Right hindlimb (tissue), 1 donor: ENCODE measurements around the gene GNL2.
A peak's percentile ranks its signal among the peaks of the same experiment; 100 is the strongest.
"Not testable (repeated sequence)": the region's sequence is repeated elsewhere in the genome, so short reads cannot be mapped to it uniquely, and the experiment has no call there.

Source experiments
- DNase-seq: peaks from one replicate; pipeline ENCODE4 v3.0.0-alpha.2; 2018

GNL2 gene

DNA sequence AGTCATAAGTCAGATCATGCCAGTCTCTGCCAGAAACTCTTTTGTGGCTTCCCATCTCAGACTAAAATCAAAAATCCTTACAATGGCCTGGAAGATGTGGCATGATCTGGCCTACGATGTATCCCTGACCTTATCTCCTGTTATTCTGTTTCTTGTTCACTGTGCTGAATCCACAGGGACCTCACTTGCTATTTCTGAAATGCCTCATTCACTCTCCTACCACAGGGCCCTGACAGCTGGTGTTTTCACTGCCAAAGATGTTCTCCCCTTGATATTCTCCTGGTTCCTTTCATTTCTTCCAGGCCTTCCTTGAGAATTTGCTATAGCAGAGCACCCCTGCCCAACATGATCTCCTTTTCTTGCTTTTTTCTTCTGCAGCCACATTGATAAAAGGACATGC, 37.3 kb downstream of the GNL2 start:
- DNase-seq: no peak

DNA sequence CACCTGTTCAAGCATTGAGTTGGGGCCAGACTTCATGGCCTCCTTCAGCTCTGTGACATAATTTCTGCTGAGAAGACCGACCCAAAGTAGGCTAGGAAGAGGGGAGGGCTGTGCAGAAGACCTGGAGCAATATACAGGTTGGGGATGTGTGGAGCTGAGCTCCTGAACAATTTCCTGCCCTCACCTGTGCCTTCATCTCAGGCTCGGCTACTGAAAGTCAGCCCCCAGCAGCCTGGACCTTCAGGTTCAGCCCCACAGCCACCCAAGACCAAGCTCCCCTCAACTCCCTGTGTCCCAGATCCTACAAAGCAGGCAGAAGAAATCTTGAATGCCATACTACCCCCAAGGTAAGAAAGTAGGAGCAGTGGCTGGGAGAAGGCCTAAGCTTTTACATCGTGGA, 38.3 kb downstream of the GNL2 start:
- DNase-seq: no peak

DNA sequence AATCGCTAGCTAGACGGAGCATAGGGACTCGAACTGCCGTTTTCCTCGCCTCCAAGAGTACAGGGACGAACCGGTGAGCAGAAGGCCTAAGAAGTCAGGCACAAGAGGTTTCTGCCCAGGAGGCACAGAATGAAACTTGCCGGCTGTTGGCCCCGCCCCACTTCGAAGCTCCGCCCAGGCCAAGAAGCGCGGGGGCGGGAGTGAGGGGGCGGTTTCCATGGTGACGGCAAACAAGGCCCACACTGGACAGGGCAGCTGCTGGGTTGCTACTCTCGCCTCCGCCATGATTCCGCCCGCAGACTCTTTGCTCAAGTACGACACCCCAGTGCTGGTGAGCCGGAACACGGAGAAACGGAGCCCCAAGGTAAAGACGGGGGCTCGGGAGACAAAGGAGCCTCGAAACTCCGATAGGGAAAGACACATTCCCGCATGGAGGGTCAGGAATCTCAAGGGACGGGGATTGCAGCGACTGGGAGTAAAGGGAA, 39.0 kb downstream of the GNL2 start, which contains the start of gene DNALI1:
Gene DNALI1 (plus strand): TSS at position 229 of the 485 bp plus-strand sequence. CDS start 55 bp downstream, at position 284.
- peak; percentile 92 for DNase-seq

DNA sequence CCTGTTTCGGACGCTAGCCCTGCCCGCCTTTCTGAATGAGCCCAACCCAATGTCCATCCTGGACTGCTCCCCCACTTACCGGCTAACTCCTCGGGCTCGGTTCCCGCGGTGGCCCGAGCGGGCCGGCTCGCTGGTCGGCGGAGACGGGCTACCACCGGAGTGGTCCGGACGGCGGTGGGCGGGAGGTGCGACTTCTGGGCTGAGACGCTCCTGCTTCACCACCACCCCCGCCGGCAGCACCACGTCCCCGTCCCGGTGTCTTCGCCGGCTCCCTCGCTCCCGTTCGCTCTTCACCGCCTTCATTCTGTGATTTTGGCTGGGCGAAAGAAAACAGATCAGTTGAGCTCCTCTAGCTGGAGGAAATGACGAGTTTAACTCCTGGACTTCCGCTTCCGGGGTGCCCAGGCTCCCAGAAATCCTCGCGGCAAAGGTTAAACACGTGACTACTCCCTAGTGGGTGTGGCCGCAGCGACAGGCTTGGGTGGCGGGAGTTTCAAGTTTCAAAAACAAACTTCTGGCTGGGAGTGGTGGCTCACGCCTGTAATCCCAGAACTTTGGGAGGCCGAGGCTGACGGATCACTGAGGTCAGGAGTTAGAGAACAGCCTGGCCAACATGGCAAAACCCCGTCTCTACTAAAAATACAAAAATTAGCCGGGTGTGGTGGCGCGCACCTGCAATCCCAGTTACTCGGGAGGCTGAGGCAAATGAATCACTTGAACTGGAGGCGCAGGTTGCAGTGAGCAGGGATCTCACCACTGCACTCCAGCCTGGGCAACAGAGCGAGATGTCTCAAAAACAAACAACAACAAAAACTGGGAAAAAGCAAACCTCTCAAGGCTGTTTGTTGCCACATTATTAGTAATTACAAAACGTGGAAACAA, 41.6 kb downstream of the GNL2 start, which contains the start of gene SNIP1:
Gene SNIP1 (minus strand): TSS at position 367 of the 882 bp plus-strand sequence. CDS start 64 bp downstream, at position 303.
- peak; percentile 94 for DNase-seq

DNA sequence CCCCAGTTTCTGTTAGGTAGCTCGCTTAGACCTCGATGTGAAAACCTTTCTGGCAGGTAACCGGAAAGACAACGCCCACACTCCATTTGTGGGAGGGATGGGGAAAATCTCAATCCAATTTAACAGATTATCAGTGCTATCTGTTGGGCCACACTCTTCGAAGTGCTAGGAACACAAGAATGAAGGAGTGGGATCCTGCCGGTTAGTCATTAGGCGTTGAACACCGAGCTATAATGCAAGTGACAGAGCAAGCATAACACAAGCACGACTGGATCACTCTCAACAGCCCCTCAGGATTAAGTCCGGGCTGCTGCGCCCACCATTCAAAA, 42.2 kb downstream of the GNL2 start:
- no peak for DNase-seq

DNA sequence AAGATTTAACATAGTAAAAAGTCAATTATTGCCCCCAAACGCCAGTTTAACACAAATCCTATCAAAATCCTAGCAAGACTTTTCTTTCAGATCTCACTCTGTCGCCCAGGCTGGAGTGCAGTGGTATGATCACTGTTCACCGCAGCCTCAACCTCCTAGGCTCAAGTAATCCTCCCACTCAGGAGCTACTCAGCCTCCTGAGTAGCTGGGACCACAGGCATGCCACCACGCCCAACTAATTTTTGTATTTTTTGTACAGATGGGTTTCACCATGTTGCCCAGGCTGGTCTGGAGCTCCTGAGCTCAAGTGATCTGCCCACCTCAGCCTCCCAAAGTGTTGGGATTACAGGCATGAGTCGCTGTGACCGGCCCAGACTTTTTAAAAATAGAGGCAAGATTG, 46.4 kb downstream of the GNL2 start:
- no peak for DNase-seq

DNA sequence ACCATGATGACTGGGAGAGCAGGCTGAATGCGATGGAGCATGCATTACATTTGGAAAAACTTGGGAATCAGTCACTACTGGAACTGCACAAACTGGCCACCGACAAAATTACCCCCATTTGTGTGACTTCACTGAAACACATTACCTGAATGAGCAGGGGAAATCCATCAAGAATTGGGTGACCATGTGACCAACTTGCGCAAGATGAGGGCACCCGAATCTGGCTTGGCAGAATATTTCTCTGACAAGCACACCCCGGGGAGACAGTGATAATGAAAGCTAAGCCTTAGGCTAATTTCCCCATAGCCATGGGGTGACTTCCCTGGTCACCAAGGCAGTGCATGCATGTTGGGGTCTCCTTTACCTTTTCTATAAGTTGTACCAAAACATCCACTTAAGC, 50.7 kb downstream of the GNL2 start:
- no peak for DNase-seq

DNA sequence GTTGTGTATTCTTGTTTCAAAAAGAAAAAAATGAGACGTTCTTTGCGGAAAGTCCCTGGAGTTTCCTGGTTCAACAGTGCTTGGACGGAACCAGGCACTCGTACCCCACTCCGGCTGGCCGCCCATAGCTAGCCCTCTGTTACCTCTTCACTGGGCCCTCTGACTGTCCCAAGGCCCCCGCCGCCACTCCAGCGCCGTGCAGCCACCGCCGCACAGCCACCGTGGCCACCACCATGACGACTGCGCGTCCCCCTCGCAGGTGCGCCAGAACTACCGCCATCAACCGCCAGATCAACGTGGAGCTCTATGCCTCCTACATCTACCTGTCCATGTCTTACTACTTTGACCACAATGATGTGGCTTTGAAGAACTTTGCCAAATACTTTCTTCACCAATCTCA, 51.2 kb downstream of the GNL2 start:
- no peak for DNase-seq

DNA sequence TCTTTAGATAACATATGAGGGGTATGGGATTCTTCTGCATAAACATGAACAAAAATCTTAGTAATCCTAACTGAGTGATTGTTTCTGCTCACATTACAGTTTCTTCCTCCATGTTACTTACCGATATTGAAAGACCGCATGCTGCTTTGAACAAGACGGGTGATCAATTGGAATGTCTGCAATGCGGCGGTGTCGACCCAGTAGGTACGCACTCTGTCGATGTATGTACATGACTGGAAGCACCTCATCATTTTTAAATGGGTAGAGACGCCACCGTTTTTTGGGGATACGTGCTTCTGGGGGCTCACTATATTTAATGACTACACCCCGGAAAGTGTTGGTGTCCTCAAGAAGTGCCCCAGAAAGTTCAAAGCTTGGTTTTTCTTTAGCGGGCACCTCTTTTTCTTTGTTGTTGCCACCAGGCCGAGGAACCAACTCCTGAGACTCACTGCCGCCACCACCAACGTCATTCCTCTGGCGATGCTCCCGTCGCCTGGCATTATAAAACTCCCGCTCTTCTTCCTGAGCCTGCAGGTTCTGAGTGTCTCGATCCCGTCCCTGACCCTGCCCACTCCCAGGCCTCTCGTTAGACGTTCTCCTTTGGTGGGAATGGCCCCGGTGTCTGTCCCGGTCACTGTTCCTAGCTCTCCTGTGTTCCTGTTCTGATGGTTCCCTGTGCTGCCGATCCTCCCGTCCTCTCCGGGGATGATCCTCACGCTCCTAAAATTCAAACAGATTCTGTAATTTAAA, 55.5 kb downstream of the GNL2 start:
- DNase-seq: no peak

DNA sequence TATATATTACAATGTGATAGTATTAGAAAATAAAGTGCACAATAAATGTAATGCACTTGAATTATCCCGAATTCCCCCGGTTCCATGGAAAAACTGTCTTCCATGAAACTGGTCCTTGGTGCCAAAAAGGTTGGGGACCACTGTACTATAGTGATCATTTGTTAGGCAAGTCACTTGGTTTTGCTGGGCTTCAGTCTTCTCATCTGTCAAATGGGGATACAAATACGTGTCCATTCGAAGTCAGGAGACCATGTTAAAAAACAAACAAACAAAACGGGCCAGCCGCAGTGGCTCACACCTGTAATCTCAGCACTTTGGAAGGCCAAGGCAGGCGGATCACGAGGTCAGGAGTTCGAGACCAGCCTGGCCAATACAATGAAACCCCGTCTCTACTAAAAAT, 56.6 kb downstream of the GNL2 start:
- DNase-seq: not testable (repeated sequence)

DNA sequence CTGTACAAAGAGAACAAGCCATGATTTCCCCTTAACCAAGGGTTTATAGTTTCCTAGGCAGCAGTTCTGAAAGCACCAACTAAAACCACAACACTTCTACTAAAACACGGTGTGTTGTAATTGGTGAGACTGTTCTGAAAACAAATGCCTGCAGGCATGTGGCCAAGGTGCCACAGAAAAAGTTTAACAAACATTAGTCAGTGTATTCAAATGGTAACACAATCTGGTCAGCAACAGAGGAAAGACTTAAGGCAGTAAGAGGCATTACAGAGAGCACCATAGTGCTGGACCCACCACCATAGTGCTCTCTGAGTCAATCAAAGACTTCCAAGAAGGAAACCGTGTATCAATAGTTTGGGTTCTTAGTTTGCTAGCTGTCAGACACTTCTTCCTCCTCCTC, 58.4 kb downstream of the GNL2 start:
- DNase-seq: no peak

DNA sequence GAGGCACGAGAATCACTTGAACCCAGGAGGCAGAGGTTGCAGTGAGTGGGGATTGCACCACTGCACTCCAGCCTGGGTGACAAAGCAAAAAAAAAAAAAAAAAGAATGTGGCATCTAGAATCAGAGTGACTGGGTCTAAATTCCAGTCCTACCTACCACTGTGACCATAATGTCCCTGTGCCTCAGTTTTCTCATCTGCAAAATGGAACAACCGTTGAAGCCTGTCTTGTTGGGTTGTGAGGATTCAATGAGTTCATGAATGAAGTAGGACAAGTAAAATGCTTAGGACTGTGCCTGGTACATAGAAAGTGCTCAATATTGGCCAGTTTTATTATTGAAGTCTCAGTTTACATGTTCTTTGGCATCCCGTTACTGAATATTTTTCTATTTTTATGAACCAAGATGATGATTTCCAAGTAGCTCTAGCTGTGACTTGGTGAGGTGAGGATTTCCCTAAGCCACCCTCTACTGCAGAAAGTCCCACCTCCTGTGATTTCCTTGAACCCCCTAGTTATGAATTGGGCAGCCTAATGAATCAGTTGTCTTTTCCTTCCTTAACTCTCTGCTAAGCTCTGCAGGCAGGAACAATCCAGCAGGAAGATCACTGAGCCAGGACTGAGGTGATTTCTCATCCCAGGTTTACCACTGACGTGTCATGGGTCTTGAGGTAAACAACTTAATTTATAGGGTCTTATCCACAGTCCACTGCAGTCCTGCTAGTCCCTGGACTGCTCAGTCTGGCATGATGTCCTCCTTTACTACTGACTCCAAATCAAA, 62.2 kb downstream of the GNL2 start:
- DNase-seq: no peak

DNA sequence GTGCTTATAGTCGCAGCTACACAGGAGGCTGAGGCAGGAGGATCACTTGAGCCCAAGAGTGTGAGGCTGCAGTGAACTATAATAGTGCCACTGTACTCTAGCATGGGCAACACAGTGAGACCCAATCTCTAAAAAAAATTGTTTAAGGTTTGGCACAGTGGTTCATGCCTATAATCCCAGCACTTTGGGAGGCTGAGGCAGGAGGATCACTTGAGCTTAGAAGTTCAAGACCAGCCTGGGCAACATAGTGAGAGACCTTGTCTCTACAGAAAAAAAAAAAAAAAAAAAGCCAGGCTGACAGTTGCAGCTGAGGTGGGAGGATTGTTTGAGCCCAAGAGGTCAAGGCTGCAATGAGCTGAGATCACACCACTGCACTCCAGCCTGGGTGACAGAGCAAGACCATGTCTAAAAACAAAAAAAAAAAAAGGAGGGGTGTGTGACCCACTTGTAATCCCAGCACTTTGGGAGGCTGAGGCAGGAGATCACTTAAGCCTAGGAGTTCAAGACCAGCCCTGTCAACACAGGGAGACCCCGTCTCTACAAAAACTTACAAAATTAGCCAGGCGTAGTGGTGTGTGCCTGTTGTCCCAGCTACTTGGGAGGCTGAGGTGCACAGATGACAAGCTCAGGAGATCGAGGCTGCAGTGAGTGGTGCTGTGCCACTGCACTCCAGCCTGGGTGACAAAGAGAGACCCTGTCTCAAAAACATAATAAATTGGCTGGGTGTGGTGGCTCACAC, 63.1 kb downstream of the GNL2 start:
- not testable (repeated sequence) for DNase-seq

DNA sequence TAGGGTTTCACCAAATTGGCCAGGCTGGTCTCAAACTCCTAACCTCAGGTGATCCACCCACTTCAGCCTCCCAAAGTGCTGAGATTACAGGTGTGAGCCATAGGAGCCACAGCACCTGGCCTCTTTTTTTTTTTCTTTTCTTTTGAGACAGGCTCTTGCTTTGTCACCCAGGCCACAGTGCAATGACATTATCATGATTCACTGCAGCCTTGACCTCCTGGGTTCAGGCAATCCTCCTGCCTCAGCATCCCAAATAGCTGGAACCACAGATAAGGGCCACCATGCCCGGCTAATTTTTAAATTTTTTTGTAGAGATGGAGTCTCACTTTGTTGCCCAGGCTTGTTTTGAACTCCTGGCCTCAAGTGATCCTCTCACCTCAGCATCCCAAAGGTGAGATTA, 65.8 kb downstream of the GNL2 start:
- not testable (repeated sequence) for DNase-seq

DNA sequence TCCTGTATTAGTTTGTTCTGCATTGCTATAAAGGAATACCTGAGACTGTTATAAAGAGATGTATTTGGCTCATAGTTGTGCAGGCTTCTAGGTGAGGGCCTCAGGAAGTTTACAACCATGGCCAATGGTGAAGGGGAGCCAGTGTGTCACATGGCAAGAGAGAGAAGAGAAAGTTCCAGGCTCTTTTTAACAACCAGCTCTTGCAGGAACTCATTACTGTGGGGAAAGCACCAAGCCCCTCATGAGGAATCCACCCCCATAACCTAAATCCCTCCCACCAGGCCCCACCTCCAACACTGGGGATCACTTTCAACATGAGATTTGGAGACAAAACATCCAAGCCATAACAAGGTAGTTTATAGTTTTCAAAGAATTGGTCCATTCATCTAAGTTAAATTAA, 76.1 kb downstream of the GNL2 start:
- DNase-seq: no peak

DNA sequence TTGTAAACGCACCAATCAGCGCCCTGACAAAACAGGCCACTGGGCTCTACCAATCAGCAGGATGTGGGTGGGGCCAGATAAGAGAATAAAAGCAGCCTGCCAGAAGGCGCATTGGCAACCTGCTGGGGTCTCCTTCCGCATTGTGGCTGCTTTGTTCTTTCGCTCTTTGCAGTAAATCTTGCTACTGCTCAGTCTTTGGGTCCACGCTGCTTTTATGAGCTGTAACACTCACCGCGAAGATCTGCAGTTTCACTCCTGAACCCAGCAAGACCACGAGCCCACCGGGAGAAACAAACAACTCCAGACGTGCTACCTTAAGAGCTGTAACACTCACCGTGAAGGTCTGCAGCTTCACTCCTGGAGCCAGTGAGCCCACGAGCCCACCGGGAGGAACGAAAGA, 76.8 kb downstream of the GNL2 start:
- not testable (repeated sequence) for DNase-seq

DNA sequence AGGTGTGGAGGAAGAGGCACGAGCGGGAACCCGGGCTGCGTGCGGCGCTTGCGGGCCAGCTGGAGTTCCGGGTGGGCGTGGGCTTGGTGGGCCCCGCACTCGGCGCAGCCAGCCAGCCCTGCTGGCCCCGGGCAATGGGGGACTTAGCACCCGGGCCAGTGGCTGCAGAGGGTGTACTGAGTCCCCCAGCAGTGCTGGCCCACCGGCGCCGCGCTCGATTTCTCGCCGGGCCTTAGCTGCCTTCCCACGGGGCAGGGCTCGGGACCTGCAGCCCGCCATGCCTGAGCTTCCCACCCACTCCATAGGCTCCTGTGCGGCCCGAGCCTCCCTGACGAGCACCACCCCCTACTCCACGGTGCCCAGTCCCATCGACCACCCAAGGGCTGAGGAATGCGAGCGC, 77.5 kb downstream of the GNL2 start:
- DNase-seq: not testable (repeated sequence)

DNA sequence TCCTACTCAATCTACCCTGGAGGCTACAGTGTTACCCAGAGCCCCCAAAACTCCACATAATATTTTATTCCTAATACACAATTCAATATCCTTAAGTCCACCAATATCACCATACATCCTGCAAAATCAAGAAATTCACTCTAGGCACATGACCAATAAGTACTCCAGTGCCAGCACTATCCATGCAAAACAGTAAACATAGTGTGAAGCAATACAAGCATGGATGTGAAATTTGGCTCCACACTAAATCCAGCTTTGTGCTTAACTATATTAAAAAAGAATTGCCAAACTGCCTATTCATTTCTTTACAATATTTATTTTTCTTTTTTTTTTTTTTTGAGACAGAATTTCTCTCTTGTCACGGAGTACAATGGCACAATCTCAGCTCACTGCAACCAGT, 78.2 kb downstream of the GNL2 start:
- no peak for DNase-seq
